Retinal pigment epithelial cell (primary cell): ENCODE results near the gene TMEM14C.
"Not testable (repeated sequence)": the region's sequence is repeated elsewhere in the genome, so short reads cannot be mapped to it uniquely, and the experiment has no call there.

ENCODE experiments used
- DNase-seq: peaks from one replicate; pipeline ENCODE4 v3.0.0-alpha.2; 2010; ENCODE audit warnings: low read depth
- H3K4me3 ChIP-seq: 2 replicates; pipeline ENCODE4 v1.5.1; 2011; ENCODE audit warnings: mild to moderate bottlenecking, low read length, control low read depth, moderate library complexity
- CTCF ChIP-seq: conservative IDR thresholded peaks from 2 replicates; pipeline ENCODE4 v1.5.1; 2011; ENCODE audit warnings: low read depth, low read length, control low read depth, inconsistent platforms

Gene TMEM14C

GRCh38 chr6:10695086-10695657, 27.7 kb upstream of the TMEM14C start:
- H3K4me3 ChIP-seq = peak overlapping the region; percentile 99
- no peak for DNase-seq
- TF ChIP-seq CTCF = no peak

- TF ChIP-seq CTCF = no peak
- H3K4me3 ChIP-seq = no peak overlapping the region
Measured at GRCh38 chr6:10696655-10697054, 26.2 kb upstream of the TMEM14C start.

GRCh38 chr6:10713962-10714361, 8.9 kb upstream of the TMEM14C start:
- DNase-seq = no peak
- TF ChIP-seq CTCF = no peak
- no peak overlapping the region for H3K4me3 ChIP-seq

More at GRCh38 chr6:10696655-10697054, 26.2 kb upstream of the TMEM14C start:
- no peak for DNase-seq

- peak overlapping the region; percentile 46 for H3K4me3 ChIP-seq
- no peak for DNase-seq
- no peak for TF ChIP-seq CTCF
Measured at GRCh38 chr6:10719296-10719963, 3.4 kb upstream of the TMEM14C start.

GRCh38 chr6:10719964-10720264, 3.0 kb upstream of the TMEM14C start:
- H3K4me3 ChIP-seq = peak overlapping the region; percentile 46
- no peak for TF ChIP-seq CTCF
- no peak for DNase-seq

- TF ChIP-seq CTCF = no peak
- peak overlapping the region; percentile 46 for H3K4me3 ChIP-seq
- DNase-seq = no peak
Measured at GRCh38 chr6:10720265-10720959, 2.5 kb upstream of the TMEM14C start.

GRCh38 chr6:10720960-10721849, 1.7 kb upstream of the TMEM14C start:
- peak overlapping the region; percentile 46 for H3K4me3 ChIP-seq
- not testable (repeated sequence) for DNase-seq
